ENCODE results near the gene RTN4RL1.

Gene RTN4RL1

GRCh38 chr17:1951920-1952319 is 73.2 kb downstream of the RTN4RL1 start:
- Histone ChIP-seq H3K27me3 (ENCODE audit: insufficient read depth, low read length, poor library complexity) (no peaks in the 10 kb centered on the region), H4K8ac (ENCODE audit: low read depth, low read length) (no peak overlapping the region), H2AK5ac (ENCODE audit: low read length) (no peak overlapping the region), H2BK5ac (ENCODE audit: low read length) (no peak overlapping the region), H3K4me3 (ENCODE audit: low read length) (no peak overlapping the region), H3K79me2 (ENCODE audit: control insufficient read depth, insufficient read depth, low read length) (no peaks in the 10 kb centered on the region), H4K5ac (ENCODE audit: low read length) (no peak overlapping the region), H3K18ac (ENCODE audit: low read length) (no peak overlapping the region), H3K4me2 (ENCODE audit: low read length) (no peak overlapping the region), H3K79me1 (ENCODE audit: low read length) (no peaks in the 10 kb centered on the region), H3K27ac (ENCODE audit: low read depth, low read length) (no peak overlapping the region), H3K56ac (ENCODE audit: low read length) (no peak overlapping the region), H3K23ac (ENCODE audit: low read length) (no peak overlapping the region), H3K9ac (ENCODE audit: low read length) (no peak overlapping the region), H3K4me1 (ENCODE audit: control insufficient read depth, low read depth, low read length) (no peaks in the 10 kb centered on the region), H3K4ac (ENCODE audit: low read depth, low read length) (no peak overlapping the region), H2BK15ac (replicated peaks; ENCODE audit: low read depth) (no peak overlapping the region), H2BK120ac (ENCODE audit: low read depth, low read length) (no peak overlapping the region), H3K36me3 (ENCODE audit: control insufficient read depth, insufficient read depth, low read length) (no peaks in the 10 kb centered on the region)
- WGBS (ENCODE audit: extremely low coverage, insufficient coverage, low lambda C conversion rate): no CpG with 5 or more reads among the region's 12 CpGs
- no peak for DNase-seq

DNA sequence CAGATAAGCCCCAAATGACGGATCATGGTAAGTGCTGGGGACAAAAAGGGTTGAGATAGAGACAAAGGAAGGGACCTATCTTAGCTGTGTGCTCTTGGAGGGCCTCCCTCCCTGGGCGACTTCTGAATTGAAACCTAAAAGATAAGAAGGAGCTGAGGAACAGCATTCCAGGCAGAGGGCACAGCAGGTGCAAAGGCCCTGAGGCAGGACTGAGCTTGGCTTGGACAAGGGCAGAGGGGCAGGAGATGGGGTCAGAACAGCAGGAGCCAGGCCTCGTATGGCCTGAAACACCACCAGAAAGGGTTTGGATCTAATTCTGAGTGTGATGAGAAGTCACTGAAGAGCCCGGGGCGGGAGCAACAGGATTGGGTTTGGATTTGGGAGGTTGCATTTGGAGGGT is 75.4 kb downstream of the RTN4RL1 start:
- Histone ChIP-seq H3K18ac (ENCODE audit: low read length) (no peak overlapping the region), H3K4me2 (ENCODE audit: low read length) (no peak overlapping the region), H2BK5ac (ENCODE audit: low read length) (no peak overlapping the region), H4K5ac (ENCODE audit: low read length) (no peak overlapping the region), H3K27ac (ENCODE audit: low read depth, low read length) (no peak overlapping the region), H3K56ac (ENCODE audit: low read length) (no peak overlapping the region), H3K36me3 (ENCODE audit: control insufficient read depth, insufficient read depth, low read length) (no peaks in the 10 kb centered on the region), H3K9ac (ENCODE audit: low read length) (no peak overlapping the region), H2BK120ac (ENCODE audit: low read depth, low read length) (no peak overlapping the region), H4K8ac (ENCODE audit: low read depth, low read length) (no peak overlapping the region), H3K4me3 (ENCODE audit: low read length) (no peak overlapping the region), H3K4ac (ENCODE audit: low read depth, low read length) (no peak overlapping the region), H3K27me3 (ENCODE audit: insufficient read depth, low read length, poor library complexity) (no peaks in the 10 kb centered on the region), H3K79me2 (ENCODE audit: control insufficient read depth, insufficient read depth, low read length) (no peaks in the 10 kb centered on the region), H2AK5ac (ENCODE audit: low read length) (no peak overlapping the region), H2BK15ac (replicated peaks; ENCODE audit: low read depth) (no peak overlapping the region), H3K23ac (ENCODE audit: low read length) (no peak overlapping the region), H3K4me1 (ENCODE audit: control insufficient read depth, low read depth, low read length) (no peaks in the 10 kb centered on the region), H3K79me1 (ENCODE audit: low read length) (no peaks in the 10 kb centered on the region)
- DNase-seq: no peak
- no CpG with 5 or more reads among the region's 5 CpGs for WGBS (ENCODE audit: extremely low coverage, insufficient coverage, low lambda C conversion rate)

DNA sequence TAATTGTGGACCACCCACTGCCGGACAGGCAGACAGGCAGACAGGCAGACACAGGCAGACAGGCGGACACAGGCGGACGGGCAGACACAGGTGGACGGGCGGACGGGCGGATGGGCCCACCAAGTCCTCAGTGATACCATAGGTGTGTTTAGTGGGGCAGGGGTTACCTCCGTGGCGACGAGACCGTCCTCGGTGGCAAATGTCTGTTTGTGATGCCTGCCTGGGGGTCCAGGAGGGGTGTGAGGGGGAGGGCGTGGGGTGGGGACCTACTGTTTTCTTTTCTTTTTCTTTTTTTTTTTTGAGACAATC is 76.7 kb downstream of the RTN4RL1 start:
- Histone ChIP-seq H3K79me1 (ENCODE audit: low read length) (no peaks in the 10 kb centered on the region), H2BK15ac (replicated peaks; ENCODE audit: low read depth) (no peak overlapping the region), H3K4ac (ENCODE audit: low read depth, low read length) (no peak overlapping the region), H3K4me2 (ENCODE audit: low read length) (no peak overlapping the region), H3K4me1 (ENCODE audit: control insufficient read depth, low read depth, low read length) (no peaks in the 10 kb centered on the region), H2AK5ac (ENCODE audit: low read length) (no peak overlapping the region), H3K9ac (ENCODE audit: low read length) (no peak overlapping the region), H3K4me3 (ENCODE audit: low read length) (no peak overlapping the region), H2BK5ac (ENCODE audit: low read length) (no peak overlapping the region), H3K23ac (ENCODE audit: low read length) (no peak overlapping the region), H2BK120ac (ENCODE audit: low read depth, low read length) (no peak overlapping the region), H3K79me2 (ENCODE audit: control insufficient read depth, insufficient read depth, low read length) (no peaks in the 10 kb centered on the region), H4K5ac (ENCODE audit: low read length) (no peak overlapping the region), H3K18ac (ENCODE audit: low read length) (no peak overlapping the region), H4K8ac (ENCODE audit: low read depth, low read length) (no peak overlapping the region), H3K56ac (ENCODE audit: low read length) (no peak overlapping the region), H3K27me3 (ENCODE audit: insufficient read depth, low read length, poor library complexity) (no peaks in the 10 kb centered on the region), H3K27ac (ENCODE audit: low read depth, low read length) (no peak overlapping the region), H3K36me3 (ENCODE audit: control insufficient read depth, insufficient read depth, low read length) (no peaks in the 10 kb centered on the region)
- no peak for DNase-seq
- no CpG with 5 or more reads among the region's 14 CpGs for WGBS (ENCODE audit: extremely low coverage, insufficient coverage, low lambda C conversion rate)

DNA sequence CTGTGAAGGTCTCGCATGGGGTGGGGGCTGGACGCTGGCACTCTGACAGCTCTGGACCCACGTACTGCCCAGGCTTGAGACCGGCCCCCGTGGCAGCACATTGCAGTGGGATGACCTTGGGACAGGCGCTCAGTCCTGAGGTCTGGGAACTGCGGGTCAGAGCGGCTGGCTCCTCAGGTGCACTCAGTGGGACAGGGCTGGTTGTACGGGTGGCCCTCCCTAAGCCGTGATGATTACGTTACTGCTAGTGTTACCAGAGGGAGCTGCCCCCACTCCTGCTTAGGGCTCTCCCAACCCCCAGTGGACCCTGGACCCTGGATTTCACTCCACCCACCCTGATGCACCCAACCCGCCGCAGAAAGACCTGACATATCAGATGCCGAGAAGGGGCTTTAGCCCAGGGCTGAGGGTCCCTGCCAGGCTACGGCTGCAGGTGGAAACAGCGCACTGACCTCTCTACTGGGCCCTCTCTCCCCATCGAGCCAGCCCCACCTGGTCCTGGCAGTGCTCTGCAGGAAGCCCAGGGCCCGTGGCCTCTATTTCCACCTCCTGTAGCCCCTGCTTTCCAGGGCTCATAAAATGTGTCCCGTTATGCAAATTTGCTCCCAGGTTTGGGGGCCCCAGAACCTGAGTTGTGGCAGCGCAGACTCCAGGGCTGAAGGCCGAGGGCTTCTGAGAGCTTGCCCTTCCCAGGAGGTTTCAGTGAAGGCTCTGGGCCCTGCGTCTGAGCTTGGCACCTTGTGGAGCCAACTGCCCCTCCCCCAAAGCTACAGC is 77.2 kb downstream of the RTN4RL1 start:
- H2BK5ac ChIP-seq (ENCODE audit: low read length): no peak overlapping the region
- no peak overlapping the region for H2AK5ac ChIP-seq (ENCODE audit: low read length)
- H2BK120ac ChIP-seq (ENCODE audit: low read depth, low read length): no peak overlapping the region
- H3K18ac ChIP-seq (ENCODE audit: low read length): no peak overlapping the region
- H3K27ac ChIP-seq (ENCODE audit: low read depth, low read length): no peak overlapping the region
- DNase-seq: no peak
- H3K56ac ChIP-seq (ENCODE audit: low read length): no peak overlapping the region
- H3K27me3 ChIP-seq (ENCODE audit: insufficient read depth, low read length, poor library complexity): no peaks in the 10 kb centered on the region
- H3K79me1 ChIP-seq (ENCODE audit: low read length): no peaks in the 10 kb centered on the region
- no peak overlapping the region for H3K4ac ChIP-seq (ENCODE audit: low read depth, low read length)
- no peak overlapping the region for H2BK15ac ChIP-seq (replicated peaks; ENCODE audit: low read depth)
- H3K23ac ChIP-seq (ENCODE audit: low read length): no peak overlapping the region
- H3K4me2 ChIP-seq (ENCODE audit: low read length): no peak overlapping the region
- H4K5ac ChIP-seq (ENCODE audit: low read length): no peak overlapping the region
- H3K4me1 ChIP-seq (ENCODE audit: control insufficient read depth, low read depth, low read length): no peaks in the 10 kb centered on the region
- H3K4me3 ChIP-seq (ENCODE audit: low read length): no peak overlapping the region
- H3K9ac ChIP-seq (ENCODE audit: low read length): no peak overlapping the region
- H4K8ac ChIP-seq (ENCODE audit: low read depth, low read length): no peak overlapping the region
- H3K79me2 ChIP-seq (ENCODE audit: control insufficient read depth, insufficient read depth, low read length): no peaks in the 10 kb centered on the region
- no peaks in the 10 kb centered on the region for H3K36me3 ChIP-seq (ENCODE audit: control insufficient read depth, insufficient read depth, low read length)
- no CpG with 5 or more reads among the region's 22 CpGs for WGBS (ENCODE audit: extremely low coverage, insufficient coverage, low lambda C conversion rate)

DNA sequence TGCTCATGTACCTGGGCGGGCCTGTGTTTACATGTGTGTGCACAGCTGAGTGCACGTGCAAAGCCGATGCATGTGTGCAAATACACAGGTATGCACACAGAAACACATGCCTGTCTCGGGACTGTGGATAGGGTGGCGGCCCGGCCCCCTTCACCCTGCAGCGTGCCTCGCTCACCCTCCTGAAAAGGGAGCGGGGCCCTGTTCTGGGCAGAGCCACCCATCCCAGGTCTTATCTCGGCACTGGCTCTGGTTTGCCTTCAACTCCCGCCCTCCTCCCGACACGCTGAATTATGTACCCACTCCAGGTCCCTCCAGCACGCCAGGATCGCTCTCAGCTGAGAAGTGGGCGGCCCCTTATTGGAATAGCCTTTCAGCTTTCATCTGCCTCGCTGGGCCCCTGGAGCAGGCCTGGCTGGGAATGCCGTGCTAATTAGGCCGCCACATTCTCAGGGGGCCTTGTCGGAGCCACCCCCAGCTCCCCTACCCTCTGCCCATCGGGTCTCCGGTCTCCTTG is 77.8 kb downstream of the RTN4RL1 start:
- H3K27ac ChIP-seq (ENCODE audit: low read depth, low read length): no peak overlapping the region
- no peaks in the 10 kb centered on the region for H3K27me3 ChIP-seq (ENCODE audit: insufficient read depth, low read length, poor library complexity)

More for the DNA sequence above, 77.8 kb downstream of the RTN4RL1 start:
- Histone ChIP-seq H3K56ac (ENCODE audit: low read length) (no peak overlapping the region), H3K79me1 (ENCODE audit: low read length) (no peaks in the 10 kb centered on the region), H3K4me1 (ENCODE audit: control insufficient read depth, low read depth, low read length) (no peaks in the 10 kb centered on the region), H3K4ac (ENCODE audit: low read depth, low read length) (no peak overlapping the region), H3K36me3 (ENCODE audit: control insufficient read depth, insufficient read depth, low read length) (no peaks in the 10 kb centered on the region), H2AK5ac (ENCODE audit: low read length) (no peak overlapping the region), H3K4me2 (ENCODE audit: low read length) (no peak overlapping the region), H4K8ac (ENCODE audit: low read depth, low read length) (no peak overlapping the region), H3K4me3 (ENCODE audit: low read length) (no peak overlapping the region), H3K9ac (ENCODE audit: low read length) (no peak overlapping the region), H2BK15ac (replicated peaks; ENCODE audit: low read depth) (no peak overlapping the region), H4K5ac (ENCODE audit: low read length) (no peak overlapping the region), H3K18ac (ENCODE audit: low read length) (no peak overlapping the region), H3K23ac (ENCODE audit: low read length) (no peak overlapping the region), H2BK5ac (ENCODE audit: low read length) (no peak overlapping the region), H3K79me2 (ENCODE audit: control insufficient read depth, insufficient read depth, low read length) (no peaks in the 10 kb centered on the region), H2BK120ac (ENCODE audit: low read depth, low read length) (no peak overlapping the region)
- DNase-seq: no peak
- WGBS (ENCODE audit: extremely low coverage, insufficient coverage, low lambda C conversion rate): no CpG with 5 or more reads among the region's 22 CpGs

Data from mesendoderm (in vitro differentiated cells).